H1 (cell line): Measurements from ENCODE around the gene BCAR3. TPM values are rescaled to one million over a fixed set of nuclear protein-coding genes. Genes with fewer than 3 reads are reported as not detected.

Experiments used
- CTCF ChIA-PET: fragments of 300-600 bp; sonication (Branson Sonifier 250); formaldehyde crosslinking; loops from one replicate; lab custom pipeline; 2021; ENCODE audit not compliant: partially characterized antibody; lab: Charles Lee
- POLR2A ChIA-PET: fragments of 300-600 bp; sonication (Branson Sonifier 250); formaldehyde crosslinking; loops from one replicate; lab custom pipeline; 2021; ENCODE audit warnings: inconsistent platforms; ENCODE audit not compliant: partially characterized antibody; lab: Charles Lee
- DNase-seq, 2 experiments: peaks; one replicate each; pipeline versions ENCODE4 v3.0.0 to v3.0.0-alpha.2; 2010 to 2022; ENCODE audit warnings: low spot score in 2 of 2, low read depth in 1 of 2, mixed read lengths in 1 of 2
- FAIRE-seq: peaks from 2 replicates; lab custom pipeline; 2011; peaks lifted over from hg19 to GRCh38; lab: Jason Lieb, UNC
- H2AFZ ChIP-seq: 2 replicates; pipeline ENCODE4 v1.8.1; 2012; ENCODE audit warnings: low read length, inconsistent platforms
- H2AK5ac ChIP-seq: 2 replicates; pipeline ENCODE4 v1.6.1; 2013; ENCODE audit warnings: low read depth, low read length
- H2BK120ac ChIP-seq: replicated peaks from 2 replicates; pipeline ENCODE3; 2013; ENCODE audit warnings: low read depth, low read length, inconsistent platforms
- H2BK12ac ChIP-seq: 2 replicates; pipeline ENCODE4 v1.6.1; 2013; ENCODE audit warnings: low read depth, low read length
- H2BK15ac ChIP-seq: 2 replicates; pipeline ENCODE4 v1.6.1; 2013; ENCODE audit warnings: low read length
- H2BK20ac ChIP-seq: 2 replicates; pipeline ENCODE4 v1.6.1; 2013; ENCODE audit warnings: low read length
- H2BK5ac ChIP-seq: 2 replicates; pipeline ENCODE4 v1.6.1; 2013; ENCODE audit warnings: low read depth, low read length
- H3K14ac ChIP-seq: 2 replicates; pipeline ENCODE4 v1.6.1; 2013; ENCODE audit warnings: inconsistent platforms; ENCODE audit not compliant: insufficient read length
- H3K18ac ChIP-seq: 2 replicates; pipeline ENCODE4 v1.6.1; 2013; ENCODE audit warnings: low read length; ENCODE audit errors: extremely low read depth
- H3K23ac ChIP-seq: 2 replicates; pipeline ENCODE4 v1.6.1; 2013; ENCODE audit warnings: inconsistent platforms; ENCODE audit not compliant: insufficient read length
- H3K23me2 ChIP-seq: 2 replicates; pipeline ENCODE4 v1.6.1; 2013; ENCODE audit warnings: low read depth, low read length
- H3K27ac ChIP-seq: 2 replicates; pipeline ENCODE4 v1.6.1; 2011; ENCODE audit warnings: low read depth, low read length, inconsistent platforms
- H3K27me3 ChIP-seq, 4 experiments: replicated peaks in 1 of 4; 1 replicate in 1 of 4; 2 replicates in 3 of 4; pipeline versions ENCODE4 v1.6.1 to v1.8.1; 2011 to 2013; ENCODE audit warnings: low read length in 3 of 4, mild to moderate bottlenecking in 3 of 4, inconsistent platforms in 2 of 4, mixed read lengths in 2 of 4, moderate library complexity in 1 of 4; ENCODE audit not compliant: control insufficient read depth in 3 of 4, insufficient read depth in 3 of 4; ENCODE audit errors: extremely low read depth in 1 of 4
- H3K36me3 ChIP-seq, 4 experiments: 2 replicates each; pipeline versions ENCODE4 v1.6.1 to v1.8.1; 2011 to 2013; ENCODE audit warnings: mild to moderate bottlenecking in 4 of 4, low read length in 3 of 4, moderate library complexity in 2 of 4, control low read depth in 1 of 4, inconsistent platforms in 1 of 4; ENCODE audit not compliant: insufficient read depth in 4 of 4, control insufficient read depth in 2 of 4
- H3K4ac ChIP-seq: replicated peaks from 2 replicates; pipeline ENCODE3; 2013; ENCODE audit warnings: low read length, low read depth, mixed read lengths, inconsistent platforms; ENCODE audit not compliant: insufficient read length
- H3K4me1 ChIP-seq, 4 experiments: replicated peaks in 1 of 4; 1 replicate in 1 of 4; 2 replicates in 3 of 4; pipeline versions ENCODE4 v1.6.1 to v1.8.1; 2011 to 2013; ENCODE audit warnings: low read length in 3 of 4, inconsistent platforms in 2 of 4, mixed read lengths in 1 of 4; ENCODE audit not compliant: insufficient read depth in 4 of 4, control insufficient read depth in 3 of 4
- H3K4me2 ChIP-seq, 2 experiments: 2 replicates each; pipeline versions ENCODE4 v1.6.1 to v1.8.1; 2011 to 2013; ENCODE audit warnings: low read depth in 2 of 2, low read length in 2 of 2, control low read depth in 1 of 2, inconsistent platforms in 1 of 2, mild to moderate bottlenecking in 1 of 2; ENCODE audit not compliant: insufficient read depth in 1 of 2
- H3K4me3 ChIP-seq, 4 experiments: fragments of 200-600, 300-600 bp in 1 of 4; sonication (generic), shearing (Covaris generic), sonication (Bioruptor Twin) in 1 of 4; 2 replicates each; pipeline versions ENCODE4 v1.5.1 to v1.8.1; 2011 to 2016; ENCODE audit warnings: low read length in 4 of 4, low read depth in 3 of 4, control low read depth in 2 of 4, inconsistent platforms in 2 of 4, mild to moderate bottlenecking in 2 of 4, mixed read lengths in 1 of 4, moderate library complexity in 1 of 4; ENCODE audit not compliant: insufficient read depth in 2 of 4; ENCODE audit errors: extremely low read depth in 1 of 4
- H3K56ac ChIP-seq: replicated peaks from 2 replicates; pipeline ENCODE3; 2013; ENCODE audit warnings: low read depth, mild to moderate bottlenecking, mixed read lengths, low read length, inconsistent platforms; ENCODE audit not compliant: insufficient read length
- H3K79me1 ChIP-seq: 2 replicates; pipeline ENCODE4 v1.6.1; 2013; ENCODE audit warnings: low read depth, low read length, control low read depth
- H3K79me2 ChIP-seq, 2 experiments: 2 replicates each; pipeline versions ENCODE4 v1.6.1 to v1.8.1; 2012 to 2013; ENCODE audit warnings: low read length in 2 of 2, mild to moderate bottlenecking in 2 of 2, inconsistent platforms in 1 of 2; ENCODE audit not compliant: insufficient read depth in 2 of 2, control insufficient read depth in 1 of 2
- H3K9ac ChIP-seq, 4 experiments: replicated peaks in 1 of 4; 1 replicate in 1 of 4; 2 replicates in 3 of 4; pipeline versions ENCODE4 v1.6.1 to v1.8.1; 2011 to 2013; ENCODE audit warnings: low read depth in 3 of 4, low read length in 3 of 4, control low read depth in 2 of 4, mild to moderate bottlenecking in 2 of 4, moderate library complexity in 2 of 4, inconsistent platforms in 1 of 4; ENCODE audit errors: extremely low read depth in 1 of 4
- H3K9me3 ChIP-seq, 2 experiments: 2 replicates each; pipeline versions ENCODE4 v1.6.1 to v1.8.1; 2012 to 2013; ENCODE audit warnings: mild to moderate bottlenecking in 2 of 2, moderate library complexity in 2 of 2, control low read depth in 1 of 2, inconsistent platforms in 1 of 2, low read depth in 1 of 2, low read length in 1 of 2, mixed read lengths in 1 of 2; ENCODE audit not compliant: insufficient read depth in 2 of 2
- H4K20me1 ChIP-seq, 2 experiments: replicated peaks in 1 of 2; 2 replicates each; pipeline versions ENCODE3 to v1.8.1; 2011 to 2013; ENCODE audit warnings: inconsistent platforms in 2 of 2, low read length in 2 of 2, mild to moderate bottlenecking in 1 of 2; ENCODE audit not compliant: insufficient read depth in 2 of 2, control insufficient read depth in 1 of 2
- H4K5ac ChIP-seq: 2 replicates; pipeline ENCODE4 v1.6.1; 2013; ENCODE audit warnings: low read length, low read depth, mixed read lengths, inconsistent platforms; ENCODE audit not compliant: insufficient read length
- H4K8ac ChIP-seq: 2 replicates; pipeline ENCODE4 v1.8.0; 2013; ENCODE audit warnings: mild to moderate bottlenecking, moderate library complexity, low read length, inconsistent platforms; ENCODE audit not compliant: insufficient read depth; ENCODE audit errors: extremely low read depth
- H4K91ac ChIP-seq: replicated peaks from 2 replicates; pipeline ENCODE3; 2013; ENCODE audit warnings: low read length, mixed read lengths, inconsistent platforms; ENCODE audit not compliant: insufficient read length
- ASH2L ChIP-seq: fragments of 200-600, 300-600 bp; sonication (generic); IDR thresholded peaks from one replicate; pipeline ENCODE4 v1.7.1; 2017; ENCODE audit warnings: low read length
- BACH1 ChIP-seq: IDR thresholded peaks from 2 replicates; pipeline ENCODE4 v1.6.1; 2012; ENCODE audit warnings: low read length, improper control_type of control experiment
- HDAC6 ChIP-seq: IDR thresholded peaks from one replicate; pipeline ENCODE4 v1.7.1; 2012; ENCODE audit warnings: low read depth, mild to moderate bottlenecking, inconsistent platforms, low read length, moderate library complexity
- NRF1 ChIP-seq: IDR thresholded peaks from 2 replicates; pipeline ENCODE4 v1.6.1; 2011; ENCODE audit warnings: mild to moderate bottlenecking, low read depth, low read length, improper control_type of control experiment
- RAD21 ChIP-seq, 2 experiments: IDR thresholded peaks in 1 of 2; conservative IDR thresholded peaks in 1 of 2; 2 replicates each; pipeline ENCODE4 v1.6.1; 2011; ENCODE audit warnings: low read depth in 2 of 2, low read length in 2 of 2, improper control_type of control experiment in 1 of 2, inconsistent platforms in 1 of 2, mild to moderate bottlenecking in 1 of 2, moderate library complexity in 1 of 2
- TAF1 ChIP-seq: IDR thresholded peaks from 2 replicates; pipeline ENCODE4 v1.6.1; 2011; ENCODE audit warnings: mild to moderate bottlenecking, low read depth, low read length
- TBP ChIP-seq: IDR thresholded peaks from 2 replicates; pipeline ENCODE4 v1.6.1; 2011; ENCODE audit warnings: low read depth, low read length, improper control_type of control experiment
- TEAD4 ChIP-seq: IDR thresholded peaks from 2 replicates; pipeline ENCODE4 v1.6.1; 2012; ENCODE audit warnings: low read depth, low read length, inconsistent platforms, mixed read lengths
- WGBS, 2 experiments: shearing (Covaris generic) in 1 of 2; methylation state at CpG; one replicate each; pipeline versions ENCODE4 v1.1.6 to v1.1.7; 2013 to 2015; ENCODE audit warnings: low lambda C conversion rate in 2 of 2, mixed read lengths in 2 of 2, inconsistent platforms in 1 of 2, low coverage in 1 of 2, missing lambda C conversion rate in 1 of 2; ENCODE audit not compliant: insufficient replicate concordance in 2 of 2, insufficient coverage in 1 of 2, insufficient read length in 1 of 2; ENCODE audit errors: extremely low coverage in 1 of 2, missing lambda C conversion rate in 1 of 2; 5-methylcytosine and 5-hydroxymethylcytosine counted together
- polyA plus RNA-seq, 7 experiments: library from polyadenylated mRNA; depleted of rRNA in 3 of 7; stranded (reverse) in 5 of 7; unstranded in 2 of 7; fragments of >200 nt in 5 of 7; fragments of 200-250 nt in 2 of 7; gene quantifications; 1 replicate in 5 of 7; 2 replicates in 1 of 7; 4 replicates in 1 of 7; pipeline versions ENCODE4 v1.2.1 to v1.2.3, GENCODE V29; 2011 to 2013; ENCODE audit warnings: missing spikeins in 2 of 7, mixed read lengths in 2 of 7
- total RNA-seq: library from RNA; stranded (reverse); fragmentation: NEBNext Ultra II Directional; extraction: Animal tissue kit (Norgen Biotek cat#: 25700); gene quantifications from 2 replicates; pipeline ENCODE4 v1.2.1, GENCODE V29; 2021
- TF ChIP-seq, protein P1 (sequence below), 3 experiments: IDR thresholded peaks; 1 replicate in 2 of 3; 2 replicates in 1 of 3; pipeline versions ENCODE4 v1.5.1 to v1.6.1; 2011; ENCODE audit warnings: low read length in 3 of 3, mild to moderate bottlenecking in 3 of 3, inconsistent platforms in 2 of 3, low read depth in 1 of 3, moderate library complexity in 1 of 3; ENCODE audit not compliant: insufficient read depth in 1 of 3; ENCODE audit errors: control extremely low read depth in 1 of 3

The BCAR3 gene
- total and polyA plus RNA-seq, 2 of the 8 experiments (the other 6 are each of a cell fraction or from before 2014, with no cell fraction given) = 5.6 to 9.2 TPM

DNA sequence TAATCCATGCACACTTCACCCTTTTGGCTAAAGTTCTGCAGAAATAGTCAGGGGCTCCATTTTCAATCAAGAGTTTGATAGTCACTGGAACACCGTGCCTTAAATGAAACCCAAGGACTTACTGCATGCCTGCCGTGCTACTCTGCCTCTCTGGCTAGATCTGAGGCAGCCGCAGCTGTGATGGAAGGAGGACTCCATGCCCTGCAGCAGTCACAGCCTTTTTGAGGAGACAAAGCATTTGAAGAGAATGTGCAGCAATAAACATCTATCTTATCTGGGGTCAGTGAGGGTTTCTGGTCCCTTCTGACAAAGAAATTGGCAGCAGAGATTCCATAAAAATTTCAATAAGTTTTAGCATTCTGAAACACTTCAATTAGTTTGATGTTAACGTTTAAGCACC is 78.0 kb downstream of the BCAR3 start:
- Histone ChIP-seq H3K14ac (no peak overlapping the region), H3K4me2 (no peak overlapping the region), H2BK20ac (no peak overlapping the region), H4K91ac (no peak overlapping the region), H3K56ac (no peak overlapping the region), H2BK12ac (no peak overlapping the region), H4K20me1 (peaks cover 0 to 3% of the 10 kb centered on the region in 2 experiments), H3K79me2 (no peaks in the 10 kb centered on the region; a peak in 1 of 4 replicates), H3K4me1 (0 out of 7 replicates have a peak, but pooled peaks cover 0 to under 1% (median 0%) of the 10 kb centered on the region in 4 experiments), H3K18ac (no peak overlapping the region), H4K8ac (no peak overlapping the region), H3K36me3 (no peaks in the 10 kb centered on the region), H3K79me1 (peaks cover 3% of the 10 kb centered on the region; the same call in 1 of the 2 replicates), H3K27me3 (no peaks in the 10 kb centered on the region), H3K23me2 (no peaks in the 10 kb centered on the region), H3K27ac (no peak overlapping the region), H3K4me3 (no peak overlapping the region), H2BK15ac (no peak overlapping the region), H2AK5ac (no peak overlapping the region), H2BK120ac (no peak overlapping the region), H4K5ac (no peak overlapping the region), H3K23ac (no peak overlapping the region), H2BK5ac (no peak overlapping the region), H3K9me3 (no peaks in the 10 kb centered on the region)
- no peak for DNase-seq
- ChIA-PET CTCF (no interaction called here), POLR2A (no interaction called here)
- WGBS, 2 experiments = 87% methylated on average over 4 of the region's 4 CpGs; no CpG with 5 or more reads in 1 of the 2 experiments
- FAIRE-seq = no peak
- TF ChIP-seq ASH2L = no peak
- no peak for TF ChIP-seq RAD21 (IDR thresholded peaks at IDR 0.05 in 1 of 2, conservative IDR thresholded peaks at IDR 0.05 in 1 of 2; ENCODE audit: low read depth in 2 of 2, low read length in 2 of 2)
- TF ChIP-seq TEAD4 = no peak
- no peak for TF ChIP-seq HDAC6
- TF ChIP-seq TAF1 = no peak
- no peak for TF ChIP-seq NRF1
- no peak for TF ChIP-seq BACH1
- TF ChIP-seq, protein P1, sequence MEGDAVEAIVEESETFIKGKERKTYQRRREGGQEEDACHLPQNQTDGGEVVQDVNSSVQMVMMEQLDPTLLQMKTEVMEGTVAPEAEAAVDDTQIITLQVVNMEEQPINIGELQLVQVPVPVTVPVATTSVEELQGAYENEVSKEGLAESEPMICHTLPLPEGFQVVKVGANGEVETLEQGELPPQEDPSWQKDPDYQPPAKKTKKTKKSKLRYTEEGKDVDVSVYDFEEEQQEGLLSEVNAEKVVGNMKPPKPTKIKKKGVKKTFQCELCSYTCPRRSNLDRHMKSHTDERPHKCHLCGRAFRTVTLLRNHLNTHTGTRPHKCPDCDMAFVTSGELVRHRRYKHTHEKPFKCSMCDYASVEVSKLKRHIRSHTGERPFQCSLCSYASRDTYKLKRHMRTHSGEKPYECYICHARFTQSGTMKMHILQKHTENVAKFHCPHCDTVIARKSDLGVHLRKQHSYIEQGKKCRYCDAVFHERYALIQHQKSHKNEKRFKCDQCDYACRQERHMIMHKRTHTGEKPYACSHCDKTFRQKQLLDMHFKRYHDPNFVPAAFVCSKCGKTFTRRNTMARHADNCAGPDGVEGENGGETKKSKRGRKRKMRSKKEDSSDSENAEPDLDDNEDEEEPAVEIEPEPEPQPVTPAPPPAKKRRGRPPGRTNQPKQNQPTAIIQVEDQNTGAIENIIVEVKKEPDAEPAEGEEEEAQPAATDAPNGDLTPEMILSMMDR (IDR thresholded peaks at IDR 0.05; ENCODE audit: control extremely low read depth in 1 of 3, insufficient read depth in 1 of 3, low read depth in 1 of 3, low read length in 3 of 3) = no peak
- no peak for TF ChIP-seq TBP
- TF ChIP-seq, all 59 proteins: peak for 0
- Histone ChIP-seq H2AFZ (no peak overlapping the region), H3K9ac (no peak overlapping the region), H3K4ac (no peak overlapping the region)
